GM04504 (cell line): Measurements from ENCODE around the gene FOXO6.

Experiments used
- DNase-seq: peaks from one replicate; pipeline ENCODE4 v3.0.0-alpha.2; 2012; ENCODE audit warnings: low read depth

Gene FOXO6

DNA sequence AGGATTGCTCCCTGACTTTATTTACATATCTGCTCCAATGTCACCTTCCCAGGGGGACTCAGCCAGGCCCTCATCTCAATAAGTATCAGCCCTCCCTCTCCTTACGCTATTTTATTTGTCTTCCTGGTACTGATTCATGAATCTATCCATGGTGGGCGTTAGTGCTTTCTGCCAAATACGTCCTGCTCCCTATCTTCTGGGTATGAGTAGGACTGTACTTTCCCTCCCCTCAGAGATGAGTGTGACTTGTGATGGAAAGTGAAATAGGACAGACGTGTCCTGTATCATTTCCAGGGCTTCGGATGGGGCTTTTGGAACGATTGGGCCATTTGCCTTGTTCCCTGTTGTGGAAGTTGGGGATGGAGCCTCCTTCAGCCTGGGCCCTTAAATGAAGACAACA lies 47.5 kb downstream of the FOXO6 start:
- DNase-seq = no peak

- DNase-seq = no peak
Measured at GRCh38 chr1:41409825-41410224, 48.6 kb downstream of the FOXO6 start.

- DNase-seq = no peak
Measured at GRCh38 chr1:41410462-41410861, 49.2 kb downstream of the FOXO6 start.

DNA sequence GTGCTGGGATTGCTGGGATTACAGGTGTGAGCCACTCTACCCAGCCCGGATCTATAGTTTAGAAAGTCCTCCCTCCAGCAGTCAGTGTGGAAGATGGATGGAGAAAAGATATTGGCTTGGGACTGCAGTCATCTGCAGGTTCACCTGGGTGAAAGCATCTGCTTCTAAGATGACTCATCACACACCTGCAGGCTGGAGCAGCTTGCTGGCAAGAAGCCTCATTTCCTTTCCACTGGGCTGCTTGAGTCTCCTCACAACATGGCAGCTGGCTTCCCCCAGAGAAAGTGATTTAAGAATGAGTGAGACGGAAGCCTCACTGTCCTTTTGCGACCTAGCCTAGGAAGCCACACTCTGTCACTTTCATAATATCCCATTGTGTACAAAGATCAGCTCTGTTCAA lies 50.0 kb downstream of the FOXO6 start:
- no peak for DNase-seq

DNA sequence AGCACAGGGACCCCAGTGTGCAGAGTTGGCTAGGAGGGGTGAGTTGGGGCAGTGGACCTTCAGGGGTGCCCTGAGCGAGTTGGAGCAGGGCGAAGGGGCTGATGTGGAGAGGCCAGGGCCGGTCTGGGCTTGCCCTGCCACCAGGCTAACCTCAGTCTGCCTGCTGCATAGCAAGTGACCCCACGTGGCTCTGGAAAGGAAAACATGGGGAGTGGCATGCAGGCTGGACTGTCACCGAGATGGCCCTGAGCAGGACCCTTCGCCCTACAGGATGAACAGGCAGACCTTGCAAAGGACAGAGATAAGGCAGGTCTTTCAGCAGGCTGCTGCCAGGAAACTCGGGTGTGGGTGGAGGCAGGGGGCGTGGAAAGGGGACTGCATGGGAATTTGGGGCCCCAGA lies 51.5 kb downstream of the FOXO6 start:
- DNase-seq = no peak

DNA sequence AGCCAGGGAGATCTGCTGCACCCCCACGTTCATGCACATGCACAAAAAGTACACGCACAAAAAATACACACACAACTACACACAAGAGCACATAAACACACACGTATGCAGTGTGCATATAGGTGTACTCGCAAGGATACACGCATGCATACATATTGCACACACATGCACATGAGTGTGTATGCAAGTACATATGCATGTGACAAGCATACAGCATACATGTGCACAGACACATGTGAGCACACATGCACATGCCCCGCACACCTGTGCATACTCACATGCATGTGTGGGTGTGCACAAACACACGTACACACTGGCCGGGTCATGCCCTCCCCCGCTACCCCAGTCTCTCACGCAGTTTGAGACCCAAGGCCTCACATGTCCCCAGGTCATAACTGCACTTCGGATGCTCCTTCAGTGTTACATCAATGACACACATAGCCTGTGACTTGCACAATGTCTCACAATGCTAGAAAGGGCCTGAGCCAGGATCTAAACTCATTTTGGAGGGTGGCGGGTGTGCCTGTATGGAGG lies 52.6 kb downstream of the FOXO6 start:
- no peak for DNase-seq

DNA sequence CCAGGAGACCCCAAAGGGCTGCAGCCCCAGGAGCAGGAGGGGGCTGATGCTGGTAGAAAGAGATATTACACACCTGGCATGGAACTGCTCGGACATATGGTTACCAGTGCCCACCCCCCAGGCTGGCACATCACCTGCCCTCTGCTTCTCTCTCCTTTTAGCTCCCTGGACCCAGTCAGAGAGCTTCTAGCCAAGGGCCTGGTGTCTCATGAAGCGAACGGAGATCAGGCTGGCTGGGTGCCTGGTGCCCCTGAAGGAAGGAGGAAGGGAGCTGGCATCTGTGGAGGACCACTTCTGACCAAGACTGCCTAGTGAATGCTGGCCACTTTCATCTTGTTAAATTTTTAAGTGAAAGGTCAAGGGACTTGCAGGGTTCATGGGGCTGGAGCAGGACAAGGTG lies 53.1 kb downstream of the FOXO6 start:
- DNase-seq = no peak

DNA sequence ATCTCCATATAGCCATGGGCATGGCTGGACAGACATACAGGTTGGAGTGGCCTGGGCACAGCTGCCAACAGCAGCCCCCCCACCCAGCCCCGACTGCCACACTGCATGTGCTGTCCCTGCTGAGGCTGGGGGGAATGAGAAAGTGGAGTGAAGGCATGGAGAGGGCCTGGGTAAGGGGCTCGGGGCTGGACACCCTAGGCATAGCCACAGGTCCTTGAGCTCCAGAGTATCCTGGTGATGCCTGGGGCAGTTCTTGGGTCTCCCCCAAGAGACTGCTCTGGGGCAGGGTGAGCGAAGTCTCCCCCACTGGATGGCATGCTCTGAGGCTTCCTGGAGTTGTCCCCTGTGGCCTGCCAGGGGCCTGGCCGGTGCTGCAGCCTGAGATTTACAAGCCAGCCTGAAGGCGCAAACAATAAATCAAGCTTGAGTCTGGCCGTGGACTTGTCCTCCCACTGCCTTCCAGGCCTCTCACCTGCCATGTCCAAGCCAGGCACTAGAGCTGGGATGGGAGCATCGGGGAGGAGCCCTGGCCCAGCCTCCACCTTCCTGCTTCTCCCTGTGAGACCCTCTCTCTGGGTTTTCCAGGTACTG lies 53.6 kb downstream of the FOXO6 start:
- DNase-seq = no peak

DNA sequence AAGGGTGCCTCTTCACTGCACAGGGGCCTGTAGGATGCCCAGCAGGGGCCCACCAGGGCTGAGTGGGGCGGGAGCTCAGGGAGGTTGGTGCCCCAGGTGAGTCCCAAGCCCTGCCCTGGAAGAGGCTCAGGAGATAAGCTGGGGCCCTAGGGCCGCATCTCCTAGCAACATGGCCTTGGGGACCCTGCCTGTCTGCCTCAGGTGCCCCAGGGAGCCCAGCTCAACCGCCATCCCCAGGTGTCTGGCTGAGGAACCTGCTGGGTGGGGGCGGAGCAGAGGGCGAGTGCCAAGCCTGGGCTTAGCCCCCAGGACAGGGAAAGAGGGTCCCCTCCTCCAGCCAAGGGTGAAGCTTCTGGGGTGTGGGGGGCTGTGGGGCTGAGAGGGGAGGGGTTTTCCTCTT lies 54.8 kb downstream of the FOXO6 start:
- DNase-seq = no peak

DNA sequence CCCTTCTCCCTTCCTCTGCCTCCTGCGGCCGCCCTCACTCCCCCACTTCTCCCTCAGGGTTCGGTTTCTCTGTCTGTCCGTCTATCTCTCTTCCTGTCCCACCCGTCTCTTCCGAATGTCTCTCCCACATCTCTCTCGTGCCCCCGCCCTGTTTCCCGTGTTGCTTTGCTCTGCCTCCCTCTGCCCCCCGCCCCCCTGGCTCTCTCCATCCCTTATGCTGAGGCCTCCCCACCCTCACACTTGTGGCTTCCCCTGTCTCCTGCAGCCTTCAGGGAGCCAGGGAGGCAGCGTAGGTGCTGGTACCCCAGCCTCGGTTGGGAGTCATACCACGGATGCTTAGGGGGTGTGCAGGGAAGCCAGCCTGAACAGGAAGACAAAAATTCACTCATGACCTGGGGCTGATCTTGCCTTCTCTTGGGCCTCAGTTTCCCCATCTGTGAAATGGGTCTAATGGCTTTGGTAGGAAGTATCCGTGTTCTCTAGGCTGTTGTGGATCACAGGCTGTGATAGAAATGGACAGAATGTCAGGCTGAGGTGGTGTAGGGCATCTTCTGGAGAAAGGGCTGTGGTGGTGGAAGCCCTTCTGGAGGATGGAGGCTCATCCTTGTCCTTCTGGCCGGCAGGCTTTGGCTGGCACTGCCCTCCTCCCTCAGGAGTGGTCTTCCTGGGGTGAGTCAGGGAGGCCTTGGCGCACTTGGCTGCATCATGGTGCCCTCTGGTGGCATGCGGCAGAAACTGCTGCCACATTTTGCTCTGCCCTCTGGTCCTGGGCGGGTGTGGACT lies 55.5 kb downstream of the FOXO6 start:
- DNase-seq = peak; percentile 22

DNA sequence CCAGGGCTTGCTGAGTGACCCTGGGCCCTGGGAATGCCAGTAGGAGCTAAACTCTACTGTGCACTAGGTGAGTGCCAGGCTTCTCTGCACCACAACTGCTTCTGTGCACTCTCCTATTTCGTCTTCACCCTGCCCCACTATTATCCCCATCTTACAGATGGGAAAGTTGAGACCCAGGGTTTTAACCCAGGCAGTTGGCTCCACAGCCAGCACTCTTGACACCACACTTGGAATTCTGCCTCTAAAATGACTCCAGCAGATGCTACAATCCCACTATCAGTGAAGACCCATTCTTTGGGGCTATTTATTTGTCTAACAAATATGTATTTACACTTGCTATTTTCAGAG lies 56.1 kb downstream of the FOXO6 start:
- no peak for DNase-seq

- DNase-seq = no peak
Measured at GRCh38 chr1:41417746-41418145, 56.5 kb downstream of the FOXO6 start.

- DNase-seq = peak; percentile 79
Measured at GRCh38 chr1:41418857-41419583, 57.8 kb downstream of the FOXO6 start.

DNA sequence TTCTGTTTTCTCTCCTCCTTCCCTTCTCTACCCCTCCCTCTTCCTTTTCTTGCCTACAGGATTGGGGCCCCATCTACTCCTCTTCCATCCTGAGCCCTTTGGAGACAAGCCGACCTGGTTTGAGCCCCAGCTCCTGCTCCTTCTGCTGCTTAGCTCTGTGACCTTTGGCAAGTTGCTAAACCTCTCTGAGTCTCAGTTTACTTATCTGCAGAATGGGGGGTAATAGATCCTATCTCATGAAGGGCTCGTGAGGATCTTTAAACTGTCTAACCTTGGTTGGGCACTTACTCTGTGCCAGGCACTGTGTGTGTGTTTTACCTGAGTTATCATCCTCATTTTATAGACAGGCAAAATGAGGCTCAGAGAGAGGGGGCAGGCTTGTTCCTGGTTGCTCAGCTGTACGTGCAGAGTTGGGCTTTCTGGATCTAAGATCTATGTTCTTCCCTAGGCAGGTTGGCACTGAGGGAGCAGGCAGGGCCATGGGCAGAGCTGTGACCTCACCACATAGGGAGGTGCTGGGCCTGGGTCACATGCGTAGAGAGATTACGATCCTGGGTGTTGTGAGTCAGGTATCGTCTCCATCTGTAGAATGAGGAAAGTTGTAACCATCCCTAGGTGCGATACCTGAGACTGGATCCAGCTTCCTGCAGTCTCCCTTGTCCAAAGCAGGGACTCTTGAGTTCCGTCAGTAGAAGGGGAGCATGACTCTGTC lies 58.5 kb downstream of the FOXO6 start:
- DNase-seq = no peak

DNA sequence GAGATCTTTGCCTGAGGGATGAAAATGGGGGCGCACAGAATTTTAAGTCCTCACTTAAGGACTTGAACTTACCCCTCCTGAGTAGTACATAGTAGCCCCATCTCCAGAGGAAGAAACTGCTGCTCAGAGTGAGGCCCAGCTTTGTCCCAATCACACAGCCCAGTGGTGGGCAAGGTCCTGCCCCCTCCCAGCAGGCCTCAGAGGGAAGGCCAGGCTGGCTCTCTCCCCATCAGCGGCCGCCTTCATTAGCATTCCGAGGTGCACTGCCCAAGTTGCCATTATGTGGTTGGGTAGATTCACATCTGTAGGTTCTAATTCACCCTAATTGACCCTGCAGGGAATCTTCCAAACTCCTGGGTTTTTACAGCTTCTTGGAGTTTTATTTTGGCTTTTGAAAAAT lies 59.1 kb downstream of the FOXO6 start:
- DNase-seq = no peak

- DNase-seq = no peak
Measured at GRCh38 chr1:41420860-41421259, 59.6 kb downstream of the FOXO6 start.

GRCh38 chr1:41422306-41422705 lies 61.1 kb downstream of the FOXO6 start:
- DNase-seq = no peak

GRCh38 chr1:41423511-41424191 lies 62.4 kb downstream of the FOXO6 start:
- DNase-seq = no peak

GRCh38 chr1:41424581-41425118 lies 63.4 kb downstream of the FOXO6 start:
- no peak for DNase-seq

GRCh38 chr1:41425369-41425768 lies 64.1 kb downstream of the FOXO6 start:
- no peak for DNase-seq

DNA sequence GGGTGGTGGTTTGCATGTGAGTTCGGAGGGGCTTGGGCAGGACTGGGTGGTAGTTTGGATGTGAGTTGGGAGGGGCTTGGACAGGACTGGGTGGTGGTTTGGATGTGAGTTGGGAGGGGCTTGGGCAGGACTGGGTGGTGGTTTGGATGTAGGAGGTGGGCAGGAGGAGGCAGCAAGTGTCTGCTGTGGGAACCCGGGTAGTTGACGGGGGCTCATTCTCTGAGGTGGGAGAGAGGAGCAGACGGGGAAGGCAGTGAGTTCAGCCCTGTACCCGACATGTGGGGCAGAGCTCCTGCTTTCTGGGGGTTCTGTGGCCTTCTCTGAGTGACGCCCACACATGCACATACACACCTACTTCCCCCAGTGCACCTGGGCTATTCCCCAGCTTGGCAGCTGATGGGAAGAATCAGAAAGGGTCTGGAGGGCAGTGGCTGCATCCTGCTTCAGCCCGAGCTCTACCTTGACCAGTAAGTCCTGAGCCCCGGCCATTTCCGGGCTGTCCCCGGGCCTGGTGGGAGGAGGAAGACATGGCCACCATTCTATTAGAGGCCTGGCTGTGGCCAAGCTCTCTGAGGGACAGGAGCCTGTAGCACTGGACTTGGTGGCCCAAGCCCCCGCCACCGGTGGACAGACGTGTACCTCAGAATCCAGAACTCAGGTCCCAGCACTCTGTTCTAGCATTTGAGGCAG lies 65.1 kb downstream of the FOXO6 start:
- no peak for DNase-seq
